Measurements from ENCODE around the gene PMEL.
"Not testable (repeated sequence)": the region's sequence is repeated elsewhere in the genome, so short reads cannot be mapped to it uniquely, and the experiment has no call there.

The PMEL gene

DNA sequence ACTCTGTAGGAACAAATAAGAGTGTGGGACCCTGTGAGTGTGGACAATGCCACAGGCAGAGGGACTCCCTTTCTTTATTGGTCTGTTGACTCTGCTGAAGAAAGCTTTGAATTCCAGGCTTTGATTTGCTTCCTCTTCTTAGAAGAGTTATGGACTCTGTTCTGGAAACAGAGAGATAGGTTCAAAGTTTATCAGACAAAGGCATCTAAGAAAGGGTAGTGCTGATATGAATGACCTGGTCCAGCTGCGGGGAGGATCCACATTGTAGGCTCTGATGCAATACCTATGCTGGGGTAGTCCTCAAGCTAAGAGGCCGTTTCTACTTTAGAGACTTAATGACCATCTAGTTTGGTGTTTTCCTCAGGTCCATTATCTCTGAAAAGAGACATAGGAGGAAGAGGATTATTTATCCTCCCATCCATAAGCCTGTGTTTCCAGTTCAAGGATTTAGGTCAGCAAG, 44.3 kb upstream of the PMEL start:
- no peak overlapping the region for H2AFZ ChIP-seq (ENCODE audit: low read length)
- no peak overlapping the region for H2AK5ac ChIP-seq (ENCODE audit: low read depth, low read length)
- no peaks in the 10 kb centered on the region for H3K79me1 ChIP-seq (ENCODE audit: low read depth, low read length)
- H3K4me2 ChIP-seq (ENCODE audit: insufficient read depth, low read length, poor library complexity, severe bottlenecking): no peak overlapping the region
- no peaks in the 10 kb centered on the region for H3K27me3 ChIP-seq (ENCODE audit: control insufficient read depth in 3 of 3, insufficient read depth in 3 of 3, low read depth in 1 of 3, low read length in 3 of 3)
- no peak for DNase-seq (ENCODE audit: low spot score)
- no peak overlapping the region for H3K9ac ChIP-seq (ENCODE audit: low read depth, low read length, poor library complexity)
- H3K4me1 ChIP-seq (ENCODE audit: control insufficient read depth in 2 of 2, insufficient read depth in 1 of 2, low read depth in 1 of 2, low read length in 2 of 2): peaks cover 0 to 3% of the 10 kb centered on the region in 2 donors
- no peak overlapping the region for H3K23ac ChIP-seq (ENCODE audit: low read depth, low read length, poor library complexity)
- no peak overlapping the region for H4K91ac ChIP-seq (ENCODE audit: low read depth, low read length, poor library complexity)
- H4K8ac ChIP-seq (ENCODE audit: low read depth, low read length): no peak overlapping the region
- H3K9me3 ChIP-seq (replicated peaks in 1 of 2; ENCODE audit: control insufficient read depth in 2 of 2, insufficient read depth in 1 of 2, low read depth in 1 of 2, low read length in 2 of 2): no peaks in the 10 kb centered on the region
- H3K18ac ChIP-seq (ENCODE audit: low read length): no peak overlapping the region
- WGBS, 2 donors (ENCODE audit: extremely low coverage in 2 of 2, insufficient read length in 2 of 2, insufficient replicate concordance in 1 of 2): no CpG with 5 or more reads among the region's 2 CpGs
- no peak overlapping the region for H2BK12ac ChIP-seq (ENCODE audit: low read length)
- peaks cover 0 to 8% of the 10 kb centered on the region in 2 donors for H3K36me3 ChIP-seq (replicated peaks in 1 of 2; ENCODE audit: control insufficient read depth in 2 of 2, insufficient read depth in 2 of 2, low read length in 2 of 2)
- no peak overlapping the region for H2BK15ac ChIP-seq (ENCODE audit: low read length)
- H3K4ac ChIP-seq (ENCODE audit: low read length): no peak overlapping the region
- peak overlapping the region; percentile 17 for H3K27ac ChIP-seq (replicated peaks; ENCODE audit: low read length)
- no peak overlapping the region for H3K4me3 ChIP-seq (ENCODE audit: low read length in 2 of 2)
- H3K14ac ChIP-seq (ENCODE audit: low read length): no peak overlapping the region
- no peak overlapping the region for H2BK5ac ChIP-seq (ENCODE audit: low read length)
- no peak overlapping the region for H2BK120ac ChIP-seq (ENCODE audit: low read depth, low read length)

DNA sequence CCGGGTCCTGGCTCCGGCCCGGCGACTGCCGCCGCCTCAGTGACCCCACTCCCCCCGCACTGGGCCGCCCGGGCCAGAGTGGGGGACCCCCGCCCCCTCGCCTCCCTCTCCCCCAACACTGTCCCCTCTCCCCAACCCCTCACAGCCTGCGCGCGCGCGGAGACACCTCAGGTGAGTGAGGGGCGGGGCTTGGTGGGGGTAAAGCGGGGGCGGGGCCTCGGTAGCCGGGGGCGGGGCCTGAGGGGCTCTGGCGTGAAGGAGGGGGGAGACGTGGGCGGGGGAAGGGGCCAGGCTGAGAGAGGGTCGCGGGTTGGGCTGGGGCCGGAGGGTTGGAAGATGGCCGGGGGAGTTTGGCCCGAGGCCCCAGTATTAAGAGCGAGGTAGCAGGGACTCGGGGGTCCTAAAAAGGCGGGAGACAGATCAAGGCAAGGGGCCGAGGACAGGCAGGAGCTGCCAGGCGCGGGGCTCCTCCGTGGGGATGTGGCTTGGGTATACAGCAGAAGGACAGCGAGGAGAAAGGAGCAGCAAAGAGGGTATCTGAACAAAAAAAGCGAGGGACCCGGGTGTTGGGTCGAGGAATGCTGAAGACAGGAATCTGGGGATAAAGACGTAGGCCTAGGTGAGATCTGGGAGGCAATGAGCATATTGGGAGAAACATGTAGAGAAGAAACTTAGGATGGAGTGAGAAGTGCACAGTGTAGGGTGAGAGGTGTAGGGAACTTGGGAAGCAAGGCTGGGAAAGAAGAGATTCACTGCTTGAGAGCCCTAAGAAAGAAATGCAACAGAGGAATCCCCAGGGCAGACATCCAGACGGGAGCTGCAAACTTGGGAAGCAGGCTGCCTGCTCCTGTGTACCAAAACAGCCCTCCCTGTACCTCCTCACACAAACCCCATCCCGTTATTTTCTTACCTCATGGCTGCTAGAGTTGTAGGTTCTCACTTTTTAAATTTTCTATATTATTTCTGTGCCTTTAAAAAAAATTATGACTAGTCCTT, 42.0 kb upstream of the PMEL start:
- Histone ChIP-seq H2BK120ac (ENCODE audit: low read depth, low read length) (no peak overlapping the region), H2BK5ac (ENCODE audit: low read length) (no peak overlapping the region), H3K18ac (ENCODE audit: low read length) (peak overlapping the region; percentile 92), H3K4me1 (ENCODE audit: control insufficient read depth in 2 of 2, insufficient read depth in 1 of 2, low read depth in 1 of 2, low read length in 2 of 2) (peaks cover 0 to 3% of the 10 kb centered on the region in 2 donors), H3K4me3 (ENCODE audit: low read length in 2 of 2) (peak overlapping the region; percentile 64 to 76), H3K14ac (ENCODE audit: low read length) (no peak overlapping the region), H4K8ac (ENCODE audit: low read depth, low read length) (no peak overlapping the region), H3K27me3 (ENCODE audit: control insufficient read depth in 3 of 3, insufficient read depth in 3 of 3, low read depth in 1 of 3, low read length in 3 of 3) (no peaks in the 10 kb centered on the region), H3K23ac (ENCODE audit: low read depth, low read length, poor library complexity) (no peak overlapping the region), H3K9me3 (replicated peaks in 1 of 2; ENCODE audit: control insufficient read depth in 2 of 2, insufficient read depth in 1 of 2, low read depth in 1 of 2, low read length in 2 of 2) (no peaks in the 10 kb centered on the region), H4K91ac (ENCODE audit: low read depth, low read length, poor library complexity) (no peak overlapping the region), H3K79me1 (ENCODE audit: low read depth, low read length) (no peaks in the 10 kb centered on the region), H3K4me2 (ENCODE audit: insufficient read depth, low read length, poor library complexity, severe bottlenecking) (peak overlapping the region; percentile 55), H2AFZ (ENCODE audit: low read length) (peak overlapping the region; percentile 84), H3K27ac (replicated peaks; ENCODE audit: low read length) (peak overlapping the region; percentile 78), H3K9ac (ENCODE audit: low read depth, low read length, poor library complexity) (peak overlapping the region; percentile 78), H2BK12ac (ENCODE audit: low read length) (no peak overlapping the region), H3K4ac (ENCODE audit: low read length) (no peak overlapping the region), H3K36me3 (replicated peaks in 1 of 2; ENCODE audit: control insufficient read depth in 2 of 2, insufficient read depth in 2 of 2, low read length in 2 of 2) (peaks cover 7 to 24% of the 10 kb centered on the region in 2 donors), H2BK15ac (ENCODE audit: low read length) (no peak overlapping the region), H2AK5ac (ENCODE audit: low read depth, low read length) (no peak overlapping the region)
- no CpG with 5 or more reads among the region's 44 CpGs for WGBS, 2 donors (ENCODE audit: extremely low coverage in 2 of 2, insufficient read length in 2 of 2, insufficient replicate concordance in 1 of 2)
- peak; percentile 81 for DNase-seq (ENCODE audit: low spot score)

DNA sequence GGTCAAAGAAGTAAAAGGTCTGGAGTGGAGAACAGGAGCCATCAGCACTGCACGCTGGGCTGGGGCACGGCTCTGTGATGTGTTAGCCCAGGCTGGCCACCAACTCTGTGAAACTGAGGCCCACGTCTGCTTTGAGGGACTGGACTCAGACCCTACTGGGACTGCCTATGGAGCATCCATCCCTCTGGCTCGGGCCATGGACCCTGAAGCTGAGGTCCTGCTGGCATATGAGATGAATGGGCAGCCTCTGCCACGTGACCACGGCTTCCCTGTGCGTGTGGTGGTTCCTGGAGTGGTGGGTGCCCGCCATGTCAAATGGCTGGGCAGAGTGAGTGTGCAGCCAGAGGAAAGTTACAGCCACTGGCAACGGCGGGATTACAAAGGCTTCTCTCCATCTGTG, 38.4 kb upstream of the PMEL start:
- H2AK5ac ChIP-seq (ENCODE audit: low read depth, low read length): no peak overlapping the region
- H2BK15ac ChIP-seq (ENCODE audit: low read length): no peak overlapping the region
- H2BK5ac ChIP-seq (ENCODE audit: low read length): peak overlapping the region; percentile 57
- no peak overlapping the region for H3K27ac ChIP-seq (replicated peaks; ENCODE audit: low read length)
- DNase-seq (ENCODE audit: low spot score): no peak
- H2BK12ac ChIP-seq (ENCODE audit: low read length): no peak overlapping the region
- H3K14ac ChIP-seq (ENCODE audit: low read length): no peak overlapping the region
- H3K4me1 ChIP-seq (ENCODE audit: control insufficient read depth in 2 of 2, insufficient read depth in 1 of 2, low read depth in 1 of 2, low read length in 2 of 2): peaks cover 0 to 3% of the 10 kb centered on the region in 2 donors
- H3K27me3 ChIP-seq (ENCODE audit: control insufficient read depth in 3 of 3, insufficient read depth in 3 of 3, low read depth in 1 of 3, low read length in 3 of 3): no peaks in the 10 kb centered on the region
- no peak overlapping the region for H3K18ac ChIP-seq (ENCODE audit: low read length)
- H3K79me1 ChIP-seq (ENCODE audit: low read depth, low read length): no peaks in the 10 kb centered on the region
- H3K9ac ChIP-seq (ENCODE audit: low read depth, low read length, poor library complexity): no peak overlapping the region
- peaks cover 14 to 35% of the 10 kb centered on the region in 2 donors for H3K36me3 ChIP-seq (replicated peaks in 1 of 2; ENCODE audit: control insufficient read depth in 2 of 2, insufficient read depth in 2 of 2, low read length in 2 of 2)
- no peaks in the 10 kb centered on the region for H3K9me3 ChIP-seq (replicated peaks in 1 of 2; ENCODE audit: control insufficient read depth in 2 of 2, insufficient read depth in 1 of 2, low read depth in 1 of 2, low read length in 2 of 2)
- no peak overlapping the region for H4K8ac ChIP-seq (ENCODE audit: low read depth, low read length)
- H2AFZ ChIP-seq (ENCODE audit: low read length): no peak overlapping the region
- no peak overlapping the region for H3K23ac ChIP-seq (ENCODE audit: low read depth, low read length, poor library complexity)
- H2BK120ac ChIP-seq (ENCODE audit: low read depth, low read length): no peak overlapping the region
- H3K4me3 ChIP-seq (ENCODE audit: low read length in 2 of 2): peak overlapping the region in 1 of 2 donors; percentile 12
- no peak overlapping the region for H3K4me2 ChIP-seq (ENCODE audit: insufficient read depth, low read length, poor library complexity, severe bottlenecking)
- no CpG with 5 or more reads among the region's 10 CpGs for WGBS, 2 donors (ENCODE audit: extremely low coverage in 2 of 2, insufficient read length in 2 of 2, insufficient replicate concordance in 1 of 2)
- H3K4ac ChIP-seq (ENCODE audit: low read length): no peak overlapping the region
- no peak overlapping the region for H4K91ac ChIP-seq (ENCODE audit: low read depth, low read length, poor library complexity)

DNA sequence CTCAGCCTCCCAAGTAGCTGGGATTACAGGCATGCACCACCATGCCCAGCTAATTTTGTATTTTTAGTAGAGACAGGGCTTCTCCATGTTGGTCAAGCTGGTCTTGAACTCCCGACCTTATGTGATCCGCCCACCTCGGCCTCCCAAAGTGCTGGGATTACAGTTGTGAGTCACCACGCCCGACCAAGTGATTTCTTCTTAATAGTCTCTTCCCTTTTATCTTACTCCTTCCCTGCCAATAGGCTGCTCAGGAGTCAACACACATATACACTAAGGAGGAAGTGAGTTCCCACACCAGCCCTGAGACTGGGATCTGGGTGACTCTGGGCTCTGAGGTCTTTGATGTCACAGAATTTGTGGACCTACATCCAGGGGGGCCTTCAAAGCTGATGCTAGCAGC, 37.5 kb upstream of the PMEL start:
- H3K4me2 ChIP-seq (ENCODE audit: insufficient read depth, low read length, poor library complexity, severe bottlenecking); H3K23ac ChIP-seq (ENCODE audit: low read depth, low read length, poor library complexity); H3K79me1 ChIP-seq (ENCODE audit: low read depth, low read length); H3K4me1 ChIP-seq (ENCODE audit: control insufficient read depth in 2 of 2, insufficient read depth in 1 of 2, low read depth in 1 of 2, low read length in 2 of 2); H2BK15ac ChIP-seq (ENCODE audit: low read length); H3K14ac ChIP-seq (ENCODE audit: low read length); H3K4ac ChIP-seq (ENCODE audit: low read length); H2AK5ac ChIP-seq (ENCODE audit: low read depth, low read length); H2BK12ac ChIP-seq (ENCODE audit: low read length); H4K91ac ChIP-seq (ENCODE audit: low read depth, low read length, poor library complexity); H3K18ac ChIP-seq (ENCODE audit: low read length); H2BK5ac ChIP-seq (ENCODE audit: low read length); H2BK120ac ChIP-seq (ENCODE audit: low read depth, low read length); H3K4me3 ChIP-seq (ENCODE audit: low read length in 2 of 2); DNase-seq (ENCODE audit: low spot score); H2AFZ ChIP-seq (ENCODE audit: low read length); H4K8ac ChIP-seq (ENCODE audit: low read depth, low read length); H3K9me3 ChIP-seq (replicated peaks in 1 of 2; ENCODE audit: control insufficient read depth in 2 of 2, insufficient read depth in 1 of 2, low read depth in 1 of 2, low read length in 2 of 2); H3K27me3 ChIP-seq (ENCODE audit: control insufficient read depth in 3 of 3, insufficient read depth in 3 of 3, low read depth in 1 of 3, low read length in 3 of 3); H3K27ac ChIP-seq (replicated peaks; ENCODE audit: low read length); H3K9ac ChIP-seq (ENCODE audit: low read depth, low read length, poor library complexity): not testable (repeated sequence)
- no CpG with 5 or more reads among the region's 5 CpGs for WGBS, 2 donors (ENCODE audit: extremely low coverage in 2 of 2, insufficient read length in 2 of 2, insufficient replicate concordance in 1 of 2)
- peaks cover 14 to 33% of the 10 kb centered on the region in 2 donors for H3K36me3 ChIP-seq (replicated peaks in 1 of 2; ENCODE audit: control insufficient read depth in 2 of 2, insufficient read depth in 2 of 2, low read length in 2 of 2)
